Measurements from ENCODE around the gene PTGR2.
A peak's percentile ranks its signal among the peaks of the same experiment; 100 is the strongest.
"Not testable (repeated sequence)": the region's sequence is repeated elsewhere in the genome, so short reads cannot be mapped to it uniquely, and the experiment has no call there.

PTGR2 gene

GRCh38 chr14:73851567-73852382 lies at the start of gene PTGR2:
PTGR2 (plus strand) TSS chr14:73851831; CDS start chr14:73858863, 7,032 bp downstream.
- peak; percentile 95 for DNase-seq

GRCh38 chr14:73802431-73803188 lies 49.0 kb upstream of the PTGR2 start:
- DNase-seq = no peak

GRCh38 chr14:73804636-73805035 lies 47.0 kb upstream of the PTGR2 start:
- no peak for DNase-seq

GRCh38 chr14:73807457-73807856 lies 44.2 kb upstream of the PTGR2 start:
- no peak for DNase-seq

- no peak for DNase-seq
Observed at GRCh38 chr14:73809391-73809790, 42.2 kb upstream of the PTGR2 start.

- no peak for DNase-seq
Observed at GRCh38 chr14:73810478-73811163, 41.0 kb upstream of the PTGR2 start.

- no peak for DNase-seq
Observed at GRCh38 chr14:73811164-73811503, 40.5 kb upstream of the PTGR2 start.

- DNase-seq = no peak
Observed at GRCh38 chr14:73814153-73814552, 37.5 kb upstream of the PTGR2 start.

GRCh38 chr14:73815849-73816248 lies 35.8 kb upstream of the PTGR2 start:
- no peak for DNase-seq

- DNase-seq = no peak
Observed at GRCh38 chr14:73816393-73816816, 35.2 kb upstream of the PTGR2 start.

- no peak for DNase-seq
Observed at GRCh38 chr14:73817020-73817655, 34.5 kb upstream of the PTGR2 start.

- DNase-seq = no peak
Observed at GRCh38 chr14:73818821-73819220, 32.8 kb upstream of the PTGR2 start.

GRCh38 chr14:73820631-73821030 lies 31.0 kb upstream of the PTGR2 start:
- DNase-seq = no peak

GRCh38 chr14:73823339-73823885 lies 28.2 kb upstream of the PTGR2 start:
- no peak for DNase-seq

GRCh38 chr14:73824127-73824526 lies 27.5 kb upstream of the PTGR2 start:
- no peak for DNase-seq

- DNase-seq = no peak
Observed at GRCh38 chr14:73824536-73824935, 27.1 kb upstream of the PTGR2 start.

GRCh38 chr14:73825551-73826188 lies 26.0 kb upstream of the PTGR2 start:
- DNase-seq = peak; percentile 74

- not testable (repeated sequence) for DNase-seq
Observed at GRCh38 chr14:73827190-73827589, 24.4 kb upstream of the PTGR2 start.

- DNase-seq = no peak
Observed at GRCh38 chr14:73829071-73829470, 22.6 kb upstream of the PTGR2 start.

- DNase-seq = peak; percentile 44
Observed at GRCh38 chr14:73829526-73830431, 21.9 kb upstream of the PTGR2 start.

- DNase-seq = no peak
Observed at GRCh38 chr14:73833034-73833433, 18.6 kb upstream of the PTGR2 start.

All from CD4-positive, alpha-beta T cell treated with Interferon gamma for 1 hour (primary cell).